Ishikawa (cell line): ENCODE results near the gene TPTE.

Experiments used
- EP300 ChIP-seq: IDR thresholded peaks from 2 replicates; pipeline ENCODE4 v1.6.1; 2012; ENCODE audit warnings: borderline replicate concordance
- NFIC ChIP-seq: IDR thresholded peaks from 2 replicates; pipeline ENCODE4 v1.6.1; 2012

DNA sequence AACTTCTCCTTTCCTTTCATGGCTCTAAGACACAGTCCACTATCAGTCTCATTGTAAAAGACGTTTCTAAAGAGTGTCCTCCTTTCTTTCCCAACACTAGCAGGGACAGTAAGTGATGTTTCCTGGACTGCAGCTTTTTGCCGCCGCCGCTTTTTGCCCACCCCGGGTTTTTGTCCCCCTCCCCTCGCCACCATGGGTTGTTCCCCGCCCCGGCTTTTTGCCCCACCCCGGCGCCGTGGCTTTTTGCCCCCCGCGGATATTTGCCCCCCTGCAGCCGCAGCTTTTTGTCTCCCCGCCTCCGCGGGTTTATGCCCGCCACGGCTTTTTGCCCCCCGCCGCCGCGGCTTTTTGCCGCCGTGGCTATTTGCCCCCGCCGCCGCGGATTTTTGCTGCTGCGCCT lies 95.2 kb downstream of the TPTE start:
- TF ChIP-seq NFIC (no peak), EP300 (no peak)
